ENCODE measurements around the gene OR5C1.
"Not testable (repeated sequence)": the region's sequence is repeated elsewhere in the genome, so short reads cannot be mapped to it uniquely, and the experiment has no call there.

Gene OR5C1

GRCh38 chr9:122832194-122832593 is 43.5 kb downstream of the OR5C1 start:
- no peak overlapping the region for H3K4me3 ChIP-seq (ENCODE audit: low read depth, low read length)
- no peak for DNase-seq (ENCODE audit: low read depth)
- TF ChIP-seq CTCF (IDR thresholded peaks at IDR 0.05; ENCODE audit: control insufficient read depth, extremely low read depth, insufficient read depth): no peak

- TF ChIP-seq CTCF (IDR thresholded peaks at IDR 0.05; ENCODE audit: control insufficient read depth, extremely low read depth, insufficient read depth): no peak
- no peak overlapping the region for H3K4me3 ChIP-seq (ENCODE audit: low read depth, low read length)
- DNase-seq (ENCODE audit: low read depth): no peak
Observed at GRCh38 chr9:122835313-122835731, 46.6 kb downstream of the OR5C1 start.

- TF ChIP-seq CTCF (IDR thresholded peaks at IDR 0.05; ENCODE audit: control insufficient read depth, extremely low read depth, insufficient read depth): no peak
- no peak for DNase-seq (ENCODE audit: low read depth)
- no peak overlapping the region for H3K4me3 ChIP-seq (ENCODE audit: low read depth, low read length)
Observed at GRCh38 chr9:122837266-122837850, 48.6 kb downstream of the OR5C1 start.

- DNase-seq (ENCODE audit: low read depth); H3K4me3 ChIP-seq (ENCODE audit: low read depth, low read length): not testable (repeated sequence)
Observed at GRCh38 chr9:122838441-122838840, 49.7 kb downstream of the OR5C1 start.

All from LNCaP clone FGC (cell line).